ENCODE measurements around the gene KNTC1. TPM values are rescaled to one million over a fixed set of nuclear protein-coding genes. Genes with fewer than 3 reads are reported as not detected.

The KNTC1 gene
- total RNA-seq, 4 donors from 2014 or later, result 1.3 to 5.3 (median 2.2) TPM

- H3K9me3 ChIP-seq, result no peaks in the 10 kb centered on the region
- in situ Hi-C loops (cut with MboI; ENCODE audit: low sequenced_read_pairs in 4 of 4), result no loop called here
- H3K27ac ChIP-seq, result no peak overlapping the region
- H3K27me3 ChIP-seq, result no peaks in the 10 kb centered on the region
- H3K36me3 ChIP-seq, result no peaks in the 10 kb centered on the region
- intact Hi-C loops (cut with DNase I; ENCODE audit: low total_unique reads), result no loop called here
- no peak for DNase-seq
- no peaks in the 10 kb centered on the region for H3K4me1 ChIP-seq
- no peak overlapping the region for H3K4me3 ChIP-seq
- TF ChIP-seq CTCF (IDR thresholded peaks at IDR 0.05 in 4 of 5, conservative IDR thresholded peaks at IDR 0.05 in 1 of 5) (no peak), POLR2A (IDR thresholded peaks at IDR 0.05) (no peak)
- no peak for ATAC-seq
These were observed 142.5 kb downstream of the KNTC1 start for GRCh38 chr12:122669397-122670070.

- Histone ChIP-seq H3K4me1 (no peaks in the 10 kb centered on the region), H3K9me3 (no peaks in the 10 kb centered on the region), H3K36me3 (no peaks in the 10 kb centered on the region), H3K27ac (no peak overlapping the region), H3K4me3 (no peak overlapping the region), H3K27me3 (no peaks in the 10 kb centered on the region)
- ATAC-seq (no peak), DNase-seq (no peak)
- in situ Hi-C loops (cut with MboI; ENCODE audit: low sequenced_read_pairs in 4 of 4) (no loop called here), intact Hi-C loops (cut with DNase I; ENCODE audit: low total_unique reads) (no loop called here)
- no peak for TF ChIP-seq POLR2A (IDR thresholded peaks at IDR 0.05)
- no peak for TF ChIP-seq CTCF (IDR thresholded peaks at IDR 0.05 in 4 of 5, conservative IDR thresholded peaks at IDR 0.05 in 1 of 5)
These were observed 145.5 kb downstream of the KNTC1 start for GRCh38 chr12:122672515-122672914.

Other genes with a start within 250 kb of the KNTC1 start
- 100 to 1,000 TPM; 371 to 626 (median 552) TPM for gene CLIP1, start 104.6 kb upstream of the KNTC1 start, total RNA-seq
- 10 to 100 TPM; 12.1 to 23.3 (median 20.5) TPM for gene ZCCHC8, start 26.3 kb upstream of the KNTC1 start, total RNA-seq
- gene RSRC2, start 313 bp upstream of the KNTC1 start, total RNA-seq, result 10 to 100 TPM; 43.5 to 58.8 (median 44.9) TPM
- gene HCAR2, start 176.1 kb downstream of the KNTC1 start, total RNA-seq, result under 1 TPM in 1 of 4 donors, not detected in 3; 0.18 TPM
- not detected for gene HCAR3, start 189.6 kb downstream of the KNTC1 start, total RNA-seq
- under 1 TPM in 1 of 4 donors, not detected in 3; 0.10 TPM for gene HCAR1, start 203.6 kb downstream of the KNTC1 start, total RNA-seq
- gene DENR, start 225.6 kb downstream of the KNTC1 start, total RNA-seq, result 10 to 100 TPM; 16.1 to 26.2 (median 23.5) TPM
- 1 to 10 TPM in 1 of 4 donors, under 1 TPM in 3; 0.52 to 1.5 (median 0.84) TPM for gene CCDC62, start 247.3 kb downstream of the KNTC1 start, total RNA-seq

All from gastrocnemius medialis (tissue), 4 donors.